IMR-90 (cell line): ENCODE data around the gene TLCD1. TPM values are rescaled to one million over a fixed set of nuclear protein-coding genes. Genes with fewer than 3 reads are reported as not detected.

Source experiments
- ATAC-seq: fragments of 200-7000 bp; cut with Tn5 transposase; 2 replicates; pipeline ENCODE4 v1.9.1; 2020; ENCODE audit warnings: low read depth, mild to moderate bottlenecking, moderate library complexity
- BruUV-seq: library from RNA; stranded (reverse); fragments of 400-500 nt; replicated peaks from 2 replicates; lab custom pipeline; 2021; lab: Mats Ljungman, UMichigan
- CTCF ChIA-PET: fragments of 300-600 bp; formaldehyde crosslinking; extraction: SDS; loops from one replicate; lab custom pipeline; 2021; ENCODE audit warnings: antibody characterized with exemption; lab: Yijun Ruan, JAX
- POLR2A ChIA-PET: fragments of 300-600 bp; sonication (Branson Sonifier 250); formaldehyde crosslinking; loops from one replicate; lab custom pipeline; 2022; ENCODE audit warnings: antibody characterized with exemption; ENCODE audit not compliant: unreplicated experiment; lab: Charles Lee
- DNase-seq: peaks from one replicate; pipeline ENCODE4 v3.0.0; 2013
- H2AFZ ChIP-seq: replicated peaks from 2 replicates; pipeline ENCODE3; 2013; ENCODE audit warnings: low read length, mild to moderate bottlenecking; ENCODE audit not compliant: poor library complexity
- H2AK5ac ChIP-seq: 2 replicates; pipeline ENCODE4 v1.6.1; 2013; ENCODE audit warnings: low read depth, low read length, inconsistent platforms
- H2AK9ac ChIP-seq: replicated peaks from 2 replicates; pipeline ENCODE3; 2013; ENCODE audit warnings: mild to moderate bottlenecking, low read depth, low read length, moderate library complexity; ENCODE audit not compliant: poor library complexity
- H2BK120ac ChIP-seq: 2 replicates; pipeline ENCODE4 v1.6.1; 2013; ENCODE audit warnings: low read depth, low read length, inconsistent platforms
- H2BK15ac ChIP-seq: 3 replicates; pipeline ENCODE4 v1.6.1; 2013; ENCODE audit warnings: low read depth, low read length, inconsistent platforms
- H2BK20ac ChIP-seq: 2 replicates; pipeline ENCODE4 v1.6.1; 2013; ENCODE audit warnings: low read depth, mild to moderate bottlenecking, inconsistent platforms, low read length, moderate library complexity
- H2BK5ac ChIP-seq: 2 replicates; pipeline ENCODE4 v1.6.1; 2013; ENCODE audit warnings: mild to moderate bottlenecking, low read depth, low read length, inconsistent platforms; ENCODE audit not compliant: poor library complexity, severe bottlenecking
- H3K14ac ChIP-seq: replicated peaks from 2 replicates; pipeline ENCODE4 v1.6.1; 2013; ENCODE audit warnings: low read depth, low read length, inconsistent platforms
- H3K18ac ChIP-seq: 2 replicates; pipeline ENCODE4 v1.6.1; 2013; ENCODE audit warnings: low read depth, low read length, control low read depth
- H3K23ac ChIP-seq: 2 replicates; pipeline ENCODE4 v1.6.1; 2013; ENCODE audit warnings: low read depth, low read length, inconsistent platforms
- H3K27ac ChIP-seq: 2 replicates; pipeline ENCODE4 v1.5.1; 2013; ENCODE audit warnings: mild to moderate bottlenecking, control low read depth, low read length; ENCODE audit not compliant: insufficient read depth
- H3K27me3 ChIP-seq: 2 replicates; pipeline ENCODE4 v1.6.1; 2013; ENCODE audit warnings: low read length; ENCODE audit not compliant: control insufficient read depth, insufficient read depth
- H3K36me3 ChIP-seq: 2 replicates; pipeline ENCODE4 v1.6.1; 2013; ENCODE audit warnings: low read length, mixed read lengths; ENCODE audit not compliant: control insufficient read depth, insufficient read depth
- H3K4ac ChIP-seq: 2 replicates; pipeline ENCODE4 v1.6.1; 2013; ENCODE audit warnings: low read depth, low read length, inconsistent platforms
- H3K4me1 ChIP-seq: 2 replicates; pipeline ENCODE4 v1.6.1; 2013; ENCODE audit warnings: low read length, mixed read lengths; ENCODE audit not compliant: control insufficient read depth, insufficient read depth
- H3K4me2 ChIP-seq: 2 replicates; pipeline ENCODE4 v1.6.1; 2013; ENCODE audit warnings: low read depth, mild to moderate bottlenecking, control low read depth, low read length, moderate library complexity
- H3K4me3 ChIP-seq: 2 replicates; pipeline ENCODE4 v1.5.1; 2013; ENCODE audit warnings: low read depth, mild to moderate bottlenecking, control low read depth, low read length, moderate library complexity; ENCODE audit not compliant: insufficient read depth
- H3K56ac ChIP-seq: 2 replicates; pipeline ENCODE4 v1.6.1; 2013; ENCODE audit warnings: low read length, inconsistent platforms; ENCODE audit not compliant: insufficient read depth; ENCODE audit errors: extremely low read depth
- H3K79me1 ChIP-seq, 2 experiments: 2 replicates each; pipeline ENCODE4 v1.6.1; 2013; ENCODE audit warnings: low read length in 2 of 2, inconsistent platforms in 1 of 2, low read depth in 1 of 2
- H3K9ac ChIP-seq: 2 replicates; pipeline ENCODE4 v1.6.1; 2013; ENCODE audit warnings: low read depth, low read length, control low read depth
- H3K9me1 ChIP-seq: 2 replicates; pipeline ENCODE4 v1.6.1; 2013; ENCODE audit warnings: low read length, inconsistent platforms; ENCODE audit not compliant: insufficient read depth
- H3K9me3 ChIP-seq: 2 replicates; pipeline ENCODE4 v1.6.1; 2013; ENCODE audit warnings: low read length; ENCODE audit not compliant: control insufficient read depth, insufficient read depth
- H4K20me1 ChIP-seq: 2 replicates; pipeline ENCODE4 v1.6.1; 2013; ENCODE audit warnings: low read length, inconsistent platforms; ENCODE audit not compliant: insufficient read depth
- H4K5ac ChIP-seq: 2 replicates; pipeline ENCODE4 v1.6.1; 2013; ENCODE audit warnings: mild to moderate bottlenecking, low read depth, low read length, control low read depth
- H4K8ac ChIP-seq, 2 experiments: 2 replicates each; pipeline ENCODE4 v1.6.1; 2013; ENCODE audit warnings: low read depth in 2 of 2, low read length in 2 of 2, control low read depth in 1 of 2, inconsistent platforms in 1 of 2
- H4K91ac ChIP-seq: 2 replicates; pipeline ENCODE4 v1.6.1; 2013; ENCODE audit warnings: low read depth, low read length, inconsistent platforms; ENCODE audit not compliant: insufficient read depth
- BHLHE40 ChIP-seq: fragments of 150-350 bp; IDR thresholded peaks from 2 replicates; pipeline ENCODE4 v1.6.1; 2016; ENCODE audit warnings: mild to moderate bottlenecking, low read depth, low read length
- CEBPB ChIP-seq: IDR thresholded peaks from 2 replicates; pipeline ENCODE4 v1.6.1; 2012; ENCODE audit warnings: low read depth, low read length, improper control_type of control experiment
- CHD1 ChIP-seq: IDR thresholded peaks from 2 replicates; pipeline ENCODE4 v1.6.1; 2012; ENCODE audit warnings: low read depth, low read length, improper control_type of control experiment
- FOS ChIP-seq: fragments of 150-350 bp; IDR thresholded peaks from 2 replicates; pipeline ENCODE4 v1.6.1; 2016; ENCODE audit warnings: low read depth, low read length
- MAFK ChIP-seq: IDR thresholded peaks from 2 replicates; pipeline ENCODE4 v1.6.1; 2012; ENCODE audit warnings: low read depth, low read length, improper control_type of control experiment
- MAZ ChIP-seq: IDR thresholded peaks from 2 replicates; pipeline ENCODE4 v1.6.1; 2012; ENCODE audit warnings: low read depth, mild to moderate bottlenecking, low read length, improper control_type of control experiment, moderate library complexity, borderline replicate concordance
- MXI1 ChIP-seq: IDR thresholded peaks from 2 replicates; pipeline ENCODE4 v1.6.1; 2012; ENCODE audit warnings: low read depth, mild to moderate bottlenecking, low read length, moderate library complexity, borderline replicate concordance
- NFE2L2 ChIP-seq: fragments of 150-350 bp; IDR thresholded peaks from 2 replicates; pipeline ENCODE4 v1.6.1; 2016; ENCODE audit warnings: low read depth, mild to moderate bottlenecking, low read length
- POLR2A ChIP-seq: IDR thresholded peaks from 2 replicates; pipeline ENCODE4 v1.6.1; 2012; ENCODE audit warnings: mild to moderate bottlenecking, low read depth, low read length
- RAD21 ChIP-seq: IDR thresholded peaks from 2 replicates; pipeline ENCODE4 v1.6.1; 2012; ENCODE audit warnings: low read length, improper control_type of control experiment
- RCOR1 ChIP-seq: IDR thresholded peaks from 2 replicates; pipeline ENCODE4 v1.6.1; 2012; ENCODE audit warnings: mild to moderate bottlenecking, low read length, improper control_type of control experiment; ENCODE audit not compliant: insufficient replicate concordance
- RFX5 ChIP-seq: IDR thresholded peaks from 2 replicates; pipeline ENCODE4 v1.8.0; 2012; ENCODE audit warnings: low read depth, mild to moderate bottlenecking, low read length, moderate library complexity
- SMC3 ChIP-seq: fragments of 150-350 bp; IDR thresholded peaks from 2 replicates; pipeline ENCODE4 v1.6.1; 2016; ENCODE audit warnings: low read depth, mild to moderate bottlenecking, antibody characterized with exemption, low read length, moderate library complexity
- WGBS, 2 experiments: methylation state at CpG; one replicate each; pipeline versions ENCODE4 v1.1.5 to v1.1.7; 2013; ENCODE audit warnings: missing lambda C conversion rate in 2 of 2; ENCODE audit not compliant: insufficient read length in 1 of 2; ENCODE audit errors: extremely low coverage in 2 of 2; 5-methylcytosine and 5-hydroxymethylcytosine counted together
- dilution Hi-C: fragments of 300-500 bp; cut with HindIII; formaldehyde crosslinking; loops from one replicate; pipeline ENCODE4 v1.14.3; 2018; ENCODE audit warnings: low sequenced_read_pairs; ENCODE audit not compliant: unreplicated experiment
- in situ Hi-C: fragments of 300-500 bp; cut with MboI; formaldehyde crosslinking; loops from 3 replicates; pipeline ENCODE4 v1.14.3; 2019; ENCODE audit warnings: low sequenced_read_pairs, inconsistent platforms, mixed read lengths
- intact Hi-C: fragments of 100-400 bp; cut with micrococcal nuclease; formaldehyde crosslinking; loops from 2 replicates; pipeline ENCODE4 v1.10.0; 2022
- polyA plus RNA-seq, 3 experiments: library from polyadenylated mRNA; depleted of rRNA; stranded (reverse); fragments of >200 nt; gene quantifications; 2 replicates each; pipeline ENCODE4 v1.2.3, GENCODE V29; 2012; ENCODE audit warnings: low replicate concordance in 1 of 3
- total RNA-seq: library from RNA; depleted of rRNA; stranded (reverse); fragments of >200 nt; gene quantifications from 2 replicates; pipeline ENCODE4 v1.2.3, GENCODE V29; 2012
- TF ChIP-seq, protein P1 (sequence below): fragments of 150-350 bp; IDR thresholded peaks from 2 replicates; pipeline ENCODE4 v1.6.1; 2016; ENCODE audit warnings: low read depth, mild to moderate bottlenecking, low read length, moderate library complexity, borderline replicate concordance
- TF ChIP-seq, protein P2 (sequence below): conservative IDR thresholded peaks from 2 replicates; pipeline ENCODE4 v1.5.1; 2012; ENCODE audit warnings: mild to moderate bottlenecking, low read depth, low read length, improper control_type of control experiment
- TF ChIP-seq, protein P3 (sequence below): fragments of 150-350 bp; IDR thresholded peaks from 2 replicates; pipeline ENCODE4 v1.6.1; 2017; ENCODE audit warnings: mild to moderate bottlenecking, antibody characterized with exemption, low read length, low read depth

TLCD1 gene
- total and polyA plus RNA-seq, 2 of the 4 experiments (the other 2 are of a cell fraction) = 3.6 to 9.3 TPM

DNA sequence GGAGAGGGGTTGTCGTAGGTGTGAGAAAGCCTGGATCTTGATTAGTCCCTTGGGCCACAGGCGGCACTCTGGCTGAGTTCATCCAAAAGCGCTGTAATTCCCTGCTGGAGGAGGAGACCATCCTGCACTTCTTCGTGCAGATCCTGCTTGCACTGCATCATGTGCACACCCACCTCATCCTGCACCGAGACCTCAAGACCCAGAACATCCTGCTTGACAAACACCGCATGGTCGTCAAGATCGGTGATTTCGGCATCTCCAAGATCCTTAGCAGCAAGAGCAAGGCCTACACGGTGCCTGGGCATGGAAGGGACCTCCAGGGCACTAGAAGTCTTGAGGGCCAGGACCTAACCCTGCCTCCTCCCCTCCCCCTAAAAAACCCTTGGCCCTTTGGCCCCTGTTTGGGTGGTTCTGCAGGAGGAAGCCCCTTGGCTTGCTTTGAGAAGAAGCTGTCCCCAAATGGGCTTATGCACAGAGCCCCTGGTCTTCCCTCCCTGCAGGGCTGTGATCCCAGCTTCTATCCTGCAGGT, 8.7 kb upstream of the TLCD1 start:
- H2BK20ac ChIP-seq = no peak overlapping the region
- no peak overlapping the region for H3K56ac ChIP-seq
- dilution Hi-C loops (no loop called here), in situ Hi-C loops (loop anchor here (10.0 kb wide), 1 partner anchor 370 kb away; no protein-coding TSS in a partner anchor), intact Hi-C loops (no loop called here)
- no peak overlapping the region for H2BK15ac ChIP-seq
- no peak overlapping the region for H4K5ac ChIP-seq
- DNase-seq (no peak), ATAC-seq (no peak)
- no peak overlapping the region for H3K14ac ChIP-seq
- ChIA-PET CTCF (interaction anchor here (1.5 kb wide), 1 partner anchor 8 kb away, joined by 5 read pairs; no protein-coding TSS in a partner anchor), POLR2A (no interaction called here)
- no peak overlapping the region for H2AK5ac ChIP-seq
- H3K36me3 ChIP-seq = no peaks in the 10 kb centered on the region
- no peaks in the 10 kb centered on the region for H3K9me1 ChIP-seq
- H4K20me1 ChIP-seq = no peaks in the 10 kb centered on the region
- H2BK120ac ChIP-seq = no peak overlapping the region
- H4K8ac ChIP-seq = no peak overlapping the region
- H2AK9ac ChIP-seq = no peak overlapping the region
- H3K4ac ChIP-seq = no peak overlapping the region
- peak overlapping the region; percentile 43 for H2AFZ ChIP-seq
- no peak overlapping the region for H3K4me2 ChIP-seq
- H2BK5ac ChIP-seq = no peak overlapping the region
- H3K27ac ChIP-seq = no peak overlapping the region
- H3K79me1 ChIP-seq = peaks cover 0 to 2% of the 10 kb centered on the region in 2 experiments; a peak in 1 of 4 replicates
- no CpG with 5 or more reads among the region's 10 CpGs for WGBS, 2 experiments
- no peaks in the 10 kb centered on the region for H3K9me3 ChIP-seq
- no peak overlapping the region for H3K9ac ChIP-seq
- H3K4me1 ChIP-seq = 0 out of 2 replicates have a peak, but pooled peaks cover 2% of the 10 kb centered on the region
- no peaks in the 10 kb centered on the region for H3K27me3 ChIP-seq
- H3K23ac ChIP-seq = no peak overlapping the region
- H3K18ac ChIP-seq = no peak overlapping the region
- no TSS peak for BruUV-seq
- TF ChIP-seq, protein P1, sequence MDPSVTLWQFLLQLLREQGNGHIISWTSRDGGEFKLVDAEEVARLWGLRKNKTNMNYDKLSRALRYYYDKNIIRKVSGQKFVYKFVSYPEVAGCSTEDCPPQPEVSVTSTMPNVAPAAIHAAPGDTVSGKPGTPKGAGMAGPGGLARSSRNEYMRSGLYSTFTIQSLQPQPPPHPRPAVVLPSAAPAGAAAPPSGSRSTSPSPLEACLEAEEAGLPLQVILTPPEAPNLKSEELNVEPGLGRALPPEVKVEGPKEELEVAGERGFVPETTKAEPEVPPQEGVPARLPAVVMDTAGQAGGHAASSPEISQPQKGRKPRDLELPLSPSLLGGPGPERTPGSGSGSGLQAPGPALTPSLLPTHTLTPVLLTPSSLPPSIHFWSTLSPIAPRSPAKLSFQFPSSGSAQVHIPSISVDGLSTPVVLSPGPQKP = no peak
- TF ChIP-seq BHLHE40 (no peak), NFE2L2 (no peak), POLR2A (no peak), CHD1 (no peak), RFX5 (no peak), MXI1 (no peak), MAZ (no peak), MAFK (no peak), SMC3 (no peak), RAD21 (no peak), FOS (no peak), CEBPB (no peak), RCOR1 (no peak)
- TF ChIP-seq, protein P2, sequence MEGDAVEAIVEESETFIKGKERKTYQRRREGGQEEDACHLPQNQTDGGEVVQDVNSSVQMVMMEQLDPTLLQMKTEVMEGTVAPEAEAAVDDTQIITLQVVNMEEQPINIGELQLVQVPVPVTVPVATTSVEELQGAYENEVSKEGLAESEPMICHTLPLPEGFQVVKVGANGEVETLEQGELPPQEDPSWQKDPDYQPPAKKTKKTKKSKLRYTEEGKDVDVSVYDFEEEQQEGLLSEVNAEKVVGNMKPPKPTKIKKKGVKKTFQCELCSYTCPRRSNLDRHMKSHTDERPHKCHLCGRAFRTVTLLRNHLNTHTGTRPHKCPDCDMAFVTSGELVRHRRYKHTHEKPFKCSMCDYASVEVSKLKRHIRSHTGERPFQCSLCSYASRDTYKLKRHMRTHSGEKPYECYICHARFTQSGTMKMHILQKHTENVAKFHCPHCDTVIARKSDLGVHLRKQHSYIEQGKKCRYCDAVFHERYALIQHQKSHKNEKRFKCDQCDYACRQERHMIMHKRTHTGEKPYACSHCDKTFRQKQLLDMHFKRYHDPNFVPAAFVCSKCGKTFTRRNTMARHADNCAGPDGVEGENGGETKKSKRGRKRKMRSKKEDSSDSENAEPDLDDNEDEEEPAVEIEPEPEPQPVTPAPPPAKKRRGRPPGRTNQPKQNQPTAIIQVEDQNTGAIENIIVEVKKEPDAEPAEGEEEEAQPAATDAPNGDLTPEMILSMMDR = no peak
- TF ChIP-seq, protein P3, sequence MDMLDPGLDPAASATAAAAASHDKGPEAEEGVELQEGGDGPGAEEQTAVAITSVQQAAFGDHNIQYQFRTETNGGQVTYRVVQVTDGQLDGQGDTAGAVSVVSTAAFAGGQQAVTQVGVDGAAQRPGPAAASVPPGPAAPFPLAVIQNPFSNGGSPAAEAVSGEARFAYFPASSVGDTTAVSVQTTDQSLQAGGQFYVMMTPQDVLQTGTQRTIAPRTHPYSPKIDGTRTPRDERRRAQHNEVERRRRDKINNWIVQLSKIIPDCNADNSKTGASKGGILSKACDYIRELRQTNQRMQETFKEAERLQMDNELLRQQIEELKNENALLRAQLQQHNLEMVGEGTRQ = no peak
- H3K4me3 ChIP-seq = no peak overlapping the region
- H4K91ac ChIP-seq = no peak overlapping the region
